Limb (tissue), 2 donors: ENCODE measurements around the gene PARN.
"Not testable (repeated sequence)": the region's sequence is repeated elsewhere in the genome, so short reads cannot be mapped to it uniquely, and the experiment has no call there.

Experiments used
- DNase-seq, 2 donors: peaks; one replicate each; pipeline ENCODE4 v3.0.0-alpha.2; 2016; ENCODE audit errors: extremely low spot score in 2 of 2

Gene PARN

GRCh38 chr16:14632693-14633569, 2.9 kb upstream of the PARN start, which contains the start of gene BFAR:
Gene BFAR (plus strand): TSS chr16:14632951. CDS start chr16:14644347, 11,396 bp downstream.
- peak; percentile 96 to 99 for DNase-seq

GRCh38 chr16:14630620-14631330, 715 bp upstream of the PARN start:
- DNase-seq: not testable (repeated sequence)

GRCh38 chr16:14629612-14629918, 495 bp downstream of the PARN start:
- no peak for DNase-seq

DNA sequence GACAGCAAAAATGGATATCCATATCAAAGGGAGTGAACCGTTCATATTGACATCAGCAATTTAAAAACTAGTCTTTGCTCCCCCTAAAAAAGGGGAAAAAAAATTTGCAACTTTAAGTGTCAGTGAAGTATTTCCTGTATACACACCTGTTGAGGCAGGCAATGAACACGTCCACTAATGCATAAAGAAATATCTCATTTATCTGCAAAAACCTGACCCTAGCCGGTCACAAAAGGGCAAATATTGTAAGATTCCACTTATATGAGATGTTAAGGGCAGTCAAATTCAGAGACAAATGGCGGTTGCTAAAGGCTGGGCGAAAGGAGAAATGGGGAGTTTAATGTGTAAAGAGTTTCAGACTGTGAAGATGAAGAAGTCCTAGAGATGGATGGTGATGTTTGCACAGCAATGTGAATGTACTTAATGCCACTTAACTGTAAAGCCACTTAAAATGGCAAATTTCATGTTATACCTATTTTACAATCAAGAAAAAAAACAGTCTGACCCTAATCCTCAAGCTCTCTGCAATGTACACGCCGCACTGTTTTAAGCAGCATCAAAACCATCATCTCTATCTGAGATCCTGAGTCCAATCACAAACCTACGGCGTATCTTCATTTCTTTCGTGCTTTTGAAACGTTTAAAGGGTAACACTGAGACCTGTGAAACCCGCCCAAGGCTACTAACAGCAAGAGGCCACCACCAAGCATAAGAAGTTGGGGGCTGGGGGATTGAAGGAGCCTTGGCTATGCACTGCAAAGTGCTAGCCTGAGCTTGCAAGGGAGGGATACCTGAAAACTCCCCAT, 1.1 kb downstream of the PARN start:
- no peak for DNase-seq

DNA sequence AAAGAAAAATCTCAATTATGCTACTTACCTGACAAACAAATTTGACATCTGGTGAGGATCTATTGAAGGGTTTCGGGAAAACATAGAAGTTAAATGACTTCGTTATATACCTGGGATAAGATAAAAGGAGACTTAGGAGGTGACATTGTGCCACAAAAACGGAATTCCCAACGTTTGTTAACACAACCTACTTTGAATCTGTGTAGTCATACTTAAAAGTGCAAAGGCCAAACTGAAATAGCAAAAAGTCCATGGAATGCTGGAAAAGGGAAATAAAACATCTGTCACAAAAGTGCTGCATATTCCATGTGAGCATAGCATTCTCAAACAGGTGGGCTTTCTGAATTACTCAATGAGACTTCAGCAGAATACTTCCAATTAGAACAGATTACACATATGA, 3.0 kb downstream of the PARN start:
- no peak for DNase-seq

- DNase-seq: no peak
These were observed 11.5 kb downstream of the PARN start for GRCh38 chr16:14618566-14618965.

DNA sequence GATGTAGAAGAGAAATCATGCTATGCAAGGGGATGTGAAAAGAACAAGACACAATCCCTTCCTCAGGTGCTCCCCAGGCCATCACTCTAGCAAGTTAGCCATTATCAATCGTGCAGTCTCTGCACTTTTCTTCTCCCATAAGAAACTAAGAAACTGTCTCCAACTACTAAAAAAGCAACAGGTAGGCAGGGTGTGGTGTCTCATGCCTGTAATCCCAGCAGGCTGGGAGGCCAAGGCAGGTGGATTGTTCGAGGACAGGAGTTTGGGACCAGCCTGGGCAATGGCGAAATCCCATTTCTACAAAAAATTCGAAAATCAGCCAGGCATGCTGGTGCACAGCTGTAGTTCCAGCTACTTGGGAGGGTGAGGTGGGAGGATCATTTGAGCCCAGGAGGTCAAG, 13.8 kb downstream of the PARN start:
- DNase-seq: no peak

- no peak for DNase-seq
These were observed 16.1 kb downstream of the PARN start for GRCh38 chr16:14613991-14614390.

GRCh38 chr16:14611660-14612059, 18.4 kb downstream of the PARN start:
- DNase-seq: no peak

DNA sequence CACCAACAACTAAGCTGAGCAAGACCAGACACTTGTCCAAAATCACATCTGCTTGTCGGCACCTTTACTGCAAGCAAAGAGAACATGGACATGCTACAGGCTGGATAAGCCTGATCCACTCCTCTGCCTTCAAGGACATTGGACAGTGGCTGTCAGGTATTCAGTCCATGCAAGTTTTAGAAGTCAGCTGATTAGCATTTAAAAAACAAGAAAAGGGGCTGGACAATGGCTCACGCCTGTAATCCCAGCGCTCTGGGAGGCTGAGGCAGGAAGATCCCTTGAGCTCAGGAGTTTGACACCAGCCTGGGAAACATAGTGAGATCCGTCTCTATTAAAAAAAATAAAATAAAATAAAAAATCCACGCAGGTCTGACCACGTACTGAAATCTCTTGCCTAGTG, 20.3 kb downstream of the PARN start:
- DNase-seq: no peak

- no peak for DNase-seq
These were observed 21.5 kb downstream of the PARN start for GRCh38 chr16:14608604-14609003.

GRCh38 chr16:14608111-14608566, 21.9 kb downstream of the PARN start:
- DNase-seq: no peak

- DNase-seq: no peak
These were observed 24.0 kb downstream of the PARN start for GRCh38 chr16:14606102-14606501.

DNA sequence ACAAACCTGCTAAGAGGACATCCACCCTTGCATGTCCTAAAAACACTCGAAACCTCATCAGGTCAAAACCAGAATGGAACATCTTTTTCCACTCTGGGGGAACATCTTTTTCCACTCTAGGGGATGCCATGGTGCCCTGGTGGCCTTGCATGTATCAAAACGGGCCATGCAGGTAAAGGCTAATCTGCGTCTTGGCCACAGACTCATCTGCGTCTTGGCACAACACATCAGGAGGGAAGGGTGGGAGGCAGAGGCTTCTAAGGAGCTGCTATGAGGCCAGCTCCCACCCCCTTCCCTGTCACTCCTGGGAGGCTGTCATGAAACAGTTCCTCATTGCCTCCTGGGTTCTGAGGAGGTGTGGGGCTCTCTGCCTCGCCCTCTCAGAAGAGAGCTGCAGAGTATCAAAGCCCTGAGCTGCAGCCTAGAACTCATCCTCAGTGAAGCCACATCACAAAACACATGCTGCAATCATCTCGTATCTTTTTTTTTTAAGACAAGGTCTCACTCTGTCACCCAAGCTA, 27.6 kb downstream of the PARN start:
- no peak for DNase-seq

DNA sequence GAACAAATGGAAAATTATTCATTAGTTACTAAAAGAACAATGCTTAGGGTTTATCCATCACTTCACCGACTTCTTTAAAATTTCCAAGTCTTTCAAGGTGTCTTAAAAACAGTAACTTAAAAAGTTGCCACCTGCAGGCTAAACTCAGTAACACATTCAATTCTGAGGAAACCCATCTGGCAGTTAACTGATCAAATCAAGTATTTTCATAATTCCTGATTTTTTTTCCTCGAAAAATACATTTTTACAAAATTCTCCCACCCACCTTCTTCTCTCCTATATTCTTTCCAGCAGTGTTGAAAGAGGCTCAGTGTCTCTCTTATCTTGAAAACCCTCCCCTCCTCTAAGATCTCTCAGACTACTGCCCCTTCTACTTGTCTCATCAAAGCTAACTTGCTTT, 29.9 kb downstream of the PARN start:
- no peak for DNase-seq

DNA sequence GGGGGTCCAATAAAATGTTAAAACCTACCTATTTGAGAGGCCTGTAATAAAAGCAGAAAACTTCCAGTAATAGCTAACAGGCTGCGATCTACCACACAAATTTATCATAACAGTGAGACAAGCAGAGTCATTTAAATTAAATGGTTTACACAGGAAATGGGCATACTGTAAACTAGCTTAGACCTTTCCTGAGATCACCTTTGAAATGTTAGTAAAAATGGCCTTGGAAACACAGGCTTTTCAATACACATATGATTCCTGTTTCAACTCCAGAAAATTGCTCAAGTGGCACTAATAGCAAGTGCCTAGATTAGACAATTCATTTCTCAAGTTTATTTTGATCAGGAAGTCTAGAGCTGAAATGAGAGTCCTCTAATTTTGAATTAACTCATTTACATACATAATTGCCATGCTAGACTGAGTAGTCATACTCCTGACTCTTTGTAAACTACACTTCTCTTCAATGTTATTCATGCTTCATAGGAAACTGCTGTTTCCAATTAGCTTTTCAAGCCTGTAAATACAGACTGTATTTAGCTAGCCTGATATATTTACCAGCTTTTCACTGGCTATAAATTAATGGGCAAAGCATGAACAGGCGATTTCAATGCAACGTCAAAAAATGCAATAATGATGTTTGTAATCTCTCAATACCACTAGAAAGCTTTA, 43.3 kb downstream of the PARN start:
- no peak for DNase-seq

DNA sequence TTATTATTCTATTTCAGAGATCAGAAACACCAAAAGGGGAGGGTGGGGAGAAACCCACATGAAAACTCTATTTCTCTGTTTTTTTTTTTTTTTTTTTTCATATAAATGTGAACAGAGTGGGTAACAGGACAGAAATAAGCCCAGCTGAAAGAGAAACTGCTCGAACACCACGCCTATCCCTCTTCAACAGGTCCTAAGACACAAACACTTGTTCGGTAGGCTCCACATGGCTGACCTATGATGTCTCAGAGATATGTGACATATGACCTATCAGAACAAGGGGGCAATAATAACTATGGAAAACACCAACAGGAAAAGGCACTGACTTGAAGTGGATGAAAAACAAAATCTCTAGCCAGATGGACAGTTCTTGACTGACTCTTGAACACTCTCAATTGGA, 44.8 kb downstream of the PARN start:
- no peak for DNase-seq

DNA sequence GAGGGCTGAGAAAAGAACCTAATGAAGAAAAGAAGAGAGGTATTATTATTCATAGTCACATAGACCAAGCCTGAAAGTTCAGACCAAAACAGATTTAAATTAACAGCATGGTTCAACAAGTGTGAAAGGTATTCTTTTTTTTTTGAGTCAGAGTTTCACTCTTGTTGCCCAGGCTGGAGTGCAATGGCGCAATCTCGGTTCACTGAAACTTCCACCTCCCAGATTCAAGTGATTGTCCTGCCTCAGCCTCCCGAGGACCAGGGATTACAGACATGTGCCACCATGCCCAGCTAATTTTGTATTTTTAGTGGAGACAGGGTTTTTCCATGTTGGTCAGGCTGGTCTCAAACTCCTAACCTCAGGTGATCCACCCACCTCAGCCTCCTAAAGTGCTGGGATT, 49.1 kb downstream of the PARN start:
- not testable (repeated sequence) for DNase-seq

DNA sequence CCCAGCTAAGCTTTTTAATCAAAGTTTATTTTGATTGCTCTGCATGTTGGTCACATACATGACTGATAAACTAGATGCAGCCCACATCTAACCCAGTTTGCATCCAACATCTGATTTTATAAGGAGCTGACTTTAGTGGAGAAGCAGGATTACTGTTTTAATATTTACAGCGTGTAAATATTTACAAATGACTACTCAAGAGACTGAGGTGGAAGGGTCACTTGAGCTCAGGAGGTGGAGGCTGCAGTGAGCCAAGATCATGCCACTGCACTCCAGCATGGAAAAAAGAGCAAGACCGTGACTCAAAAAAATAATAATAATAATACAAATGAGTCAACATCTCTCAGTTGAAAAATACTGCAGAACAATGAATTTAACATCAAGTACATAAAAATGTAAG, 50.8 kb downstream of the PARN start:
- no peak for DNase-seq

- no peak for DNase-seq
These were observed 53.5 kb downstream of the PARN start for GRCh38 chr16:14576532-14576931.

GRCh38 chr16:14576069-14576468, 54.0 kb downstream of the PARN start:
- DNase-seq: no peak
